ENCODE data around the gene SLC35B2. TPM values are rescaled to one million over a fixed set of nuclear protein-coding genes. Genes with fewer than 3 reads are reported as not detected.

Gene SLC35B2
- total RNA-seq, 1 experiment from 2014 or later: 28.9 TPM

DNA sequence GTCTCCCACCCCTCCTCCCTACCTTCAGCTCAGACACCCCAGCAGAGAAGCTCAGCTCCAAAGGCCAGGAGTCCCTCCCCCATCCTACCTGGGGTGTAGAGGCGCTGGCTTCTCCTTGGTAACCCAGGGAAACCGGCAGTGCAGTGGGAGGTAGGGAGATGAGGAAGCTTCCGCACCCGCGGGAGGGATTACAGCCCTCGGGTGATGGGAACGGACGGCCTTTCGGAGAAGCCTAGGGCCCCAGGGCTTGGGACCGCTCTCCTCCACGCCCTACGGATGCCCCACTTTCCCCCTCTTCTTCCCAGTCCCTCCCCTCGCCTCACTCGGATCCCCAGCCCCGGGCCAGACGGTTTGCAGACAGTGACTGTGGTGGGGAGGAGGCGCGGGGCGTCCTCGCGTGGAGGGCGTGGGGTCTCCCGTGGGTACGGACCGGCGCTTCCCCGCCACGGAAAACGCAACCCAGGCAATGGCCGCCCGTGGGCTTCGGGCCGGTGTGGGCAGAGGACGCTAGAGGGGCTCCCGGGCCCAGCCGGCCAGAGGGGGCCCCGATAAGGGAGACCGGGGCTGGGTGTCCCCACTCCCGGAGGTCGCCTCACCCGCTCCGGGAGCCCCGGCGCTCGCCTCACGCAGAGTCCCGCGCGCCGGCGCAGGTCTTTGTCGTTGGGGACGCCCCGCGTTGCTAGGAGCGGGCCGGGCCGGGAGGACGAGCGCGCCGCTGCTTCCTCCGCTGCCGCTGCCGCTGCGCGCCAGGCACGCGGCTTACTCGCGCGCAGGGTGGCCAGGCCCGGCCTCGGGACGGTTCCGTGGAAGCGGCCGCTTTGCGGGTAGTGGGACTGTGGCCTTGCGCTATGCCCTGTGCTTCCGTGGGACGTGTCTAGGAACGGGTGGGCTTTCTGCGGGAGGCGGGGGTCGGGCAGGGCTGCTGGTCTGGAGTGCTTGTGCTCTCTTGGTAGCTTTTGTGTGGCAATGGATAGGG lies 40.0 kb upstream of the SLC35B2 start:
- DNase-seq (ENCODE audit: low spot score) (peak; percentile 67), ATAC-seq (peak; percentile 62)
- H3K27me3 Mint-ChIP-seq (ENCODE audit: low read depth): peaks cover 42% of the 10 kb centered on the region
- ChIA-PET CTCF (interaction anchor here (0.8 to 5.3 kb wide), 10 partner anchors 13 to 124 kb away, joined by 3 to 37 read pairs (median 4); partner anchors contain the start of genes AARS2 and HSP90AB1), POLR2A (interaction anchor here (0.7 to 2.4 kb wide), 5 partner anchors 15 to 41 kb away, joined by 3 to 7 read pairs (median 3); partner anchors contain the start of gene AARS2)
- peak overlapping the region; percentile 66 for H3K4me3 Mint-ChIP-seq
- no peak overlapping the region for H3K27ac Mint-ChIP-seq
- peaks cover 22% of the 10 kb centered on the region for H3K36me3 Mint-ChIP-seq
- peaks cover 11% of the 10 kb centered on the region for H3K4me1 Mint-ChIP-seq
- no peaks in the 10 kb centered on the region for H3K9me3 Mint-ChIP-seq
- peak; percentile 48; the same call in 1 of the 2 replicates for TF ChIP-seq SP1 (CRISPR knock-in tag; conservative IDR thresholded peaks at IDR 0.05)
- TF ChIP-seq, protein P1, sequence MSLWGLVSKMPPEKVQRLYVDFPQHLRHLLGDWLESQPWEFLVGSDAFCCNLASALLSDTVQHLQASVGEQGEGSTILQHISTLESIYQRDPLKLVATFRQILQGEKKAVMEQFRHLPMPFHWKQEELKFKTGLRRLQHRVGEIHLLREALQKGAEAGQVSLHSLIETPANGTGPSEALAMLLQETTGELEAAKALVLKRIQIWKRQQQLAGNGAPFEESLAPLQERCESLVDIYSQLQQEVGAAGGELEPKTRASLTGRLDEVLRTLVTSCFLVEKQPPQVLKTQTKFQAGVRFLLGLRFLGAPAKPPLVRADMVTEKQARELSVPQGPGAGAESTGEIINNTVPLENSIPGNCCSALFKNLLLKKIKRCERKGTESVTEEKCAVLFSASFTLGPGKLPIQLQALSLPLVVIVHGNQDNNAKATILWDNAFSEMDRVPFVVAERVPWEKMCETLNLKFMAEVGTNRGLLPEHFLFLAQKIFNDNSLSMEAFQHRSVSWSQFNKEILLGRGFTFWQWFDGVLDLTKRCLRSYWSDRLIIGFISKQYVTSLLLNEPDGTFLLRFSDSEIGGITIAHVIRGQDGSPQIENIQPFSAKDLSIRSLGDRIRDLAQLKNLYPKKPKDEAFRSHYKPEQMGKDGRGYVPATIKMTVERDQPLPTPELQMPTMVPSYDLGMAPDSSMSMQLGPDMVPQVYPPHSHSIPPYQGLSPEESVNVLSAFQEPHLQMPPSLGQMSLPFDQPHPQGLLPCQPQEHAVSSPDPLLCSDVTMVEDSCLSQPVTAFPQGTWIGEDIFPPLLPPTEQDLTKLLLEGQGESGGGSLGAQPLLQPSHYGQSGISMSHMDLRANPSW (CRISPR knock-in tag; conservative IDR thresholded peaks at IDR 0.05; ENCODE audit: low read depth): no peak
- peak; percentile 32; the same call in 1 of the 2 replicates for TF ChIP-seq ZMAT4 (CRISPR knock-in tag; IDR thresholded peaks at IDR 0.05)
- no peak for TF ChIP-seq JUN (CRISPR knock-in tag; IDR thresholded peaks at IDR 0.05)
- TF ChIP-seq, protein P2, sequence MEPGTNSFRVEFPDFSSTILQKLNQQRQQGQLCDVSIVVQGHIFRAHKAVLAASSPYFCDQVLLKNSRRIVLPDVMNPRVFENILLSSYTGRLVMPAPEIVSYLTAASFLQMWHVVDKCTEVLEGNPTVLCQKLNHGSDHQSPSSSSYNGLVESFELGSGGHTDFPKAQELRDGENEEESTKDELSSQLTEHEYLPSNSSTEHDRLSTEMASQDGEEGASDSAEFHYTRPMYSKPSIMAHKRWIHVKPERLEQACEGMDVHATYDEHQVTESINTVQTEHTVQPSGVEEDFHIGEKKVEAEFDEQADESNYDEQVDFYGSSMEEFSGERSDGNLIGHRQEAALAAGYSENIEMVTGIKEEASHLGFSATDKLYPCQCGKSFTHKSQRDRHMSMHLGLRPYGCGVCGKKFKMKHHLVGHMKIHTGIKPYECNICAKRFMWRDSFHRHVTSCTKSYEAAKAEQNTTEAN (CRISPR knock-in tag; IDR thresholded peaks at IDR 0.05): peak; percentile 28; the same call in 1 of the 2 replicates
- TF ChIP-seq, protein P3, sequence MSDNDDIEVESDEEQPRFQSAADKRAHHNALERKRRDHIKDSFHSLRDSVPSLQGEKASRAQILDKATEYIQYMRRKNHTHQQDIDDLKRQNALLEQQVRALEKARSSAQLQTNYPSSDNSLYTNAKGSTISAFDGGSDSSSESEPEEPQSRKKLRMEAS (CRISPR knock-in tag; IDR thresholded peaks at IDR 0.05): peak; percentile 67
- 0 out of 2 replicates have a peak, but pooled peaks have one; percentile 86 for TF ChIP-seq NR3C1 (CRISPR knock-in tag; conservative IDR thresholded peaks at IDR 0.05; ENCODE audit: low read depth)
- TF ChIP-seq, protein P4, sequence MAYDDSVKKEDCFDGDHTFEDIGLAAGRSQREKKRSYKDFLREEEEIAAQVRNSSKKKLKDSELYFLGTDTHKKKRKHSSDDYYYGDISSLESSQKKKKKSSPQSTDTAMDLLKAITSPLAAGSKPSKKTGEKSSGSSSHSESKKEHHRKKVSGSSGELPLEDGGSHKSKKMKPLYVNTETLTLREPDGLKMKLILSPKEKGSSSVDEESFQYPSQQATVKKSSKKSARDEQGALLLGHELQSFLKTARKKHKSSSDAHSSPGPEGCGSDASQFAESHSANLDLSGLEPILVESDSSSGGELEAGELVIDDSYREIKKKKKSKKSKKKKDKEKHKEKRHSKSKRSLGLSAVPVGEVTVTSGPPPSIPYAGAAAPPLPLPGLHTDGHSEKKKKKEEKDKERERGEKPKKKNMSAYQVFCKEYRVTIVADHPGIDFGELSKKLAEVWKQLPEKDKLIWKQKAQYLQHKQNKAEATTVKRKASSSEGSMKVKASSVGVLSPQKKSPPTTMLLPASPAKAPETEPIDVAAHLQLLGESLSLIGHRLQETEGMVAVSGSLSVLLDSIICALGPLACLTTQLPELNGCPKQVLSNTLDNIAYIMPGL (CRISPR knock-in tag; IDR thresholded peaks at IDR 0.05): peak; percentile 18; the same call in 1 of the 2 replicates
- peak; percentile 67; the same call in 1 of the 2 replicates for TF ChIP-seq ZBTB21 (CRISPR knock-in tag; IDR thresholded peaks at IDR 0.05; ENCODE audit: borderline replicate concordance)
- TF ChIP-seq ZNF416 (CRISPR knock-in tag; IDR thresholded peaks at IDR 0.05): 0 out of 2 replicates have a peak, but pooled peaks have one; percentile 10
- TF ChIP-seq ERG (CRISPR knock-in tag; IDR thresholded peaks at IDR 0.05): 0 out of 2 replicates have a peak, but pooled peaks have one; percentile 32
- TF ChIP-seq, protein P5, sequence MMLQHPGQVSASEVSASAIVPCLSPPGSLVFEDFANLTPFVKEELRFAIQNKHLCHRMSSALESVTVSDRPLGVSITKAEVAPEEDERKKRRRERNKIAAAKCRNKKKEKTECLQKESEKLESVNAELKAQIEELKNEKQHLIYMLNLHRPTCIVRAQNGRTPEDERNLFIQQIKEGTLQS (CRISPR knock-in tag; conservative IDR thresholded peaks at IDR 0.05): no peak
- no peak for TF ChIP-seq FOXJ3 (CRISPR knock-in tag; IDR thresholded peaks at IDR 0.05; ENCODE audit: borderline replicate concordance)
- 0 out of 2 replicates have a peak, but pooled peaks have one; percentile 16 for TF ChIP-seq USF2 (CRISPR knock-in tag; IDR thresholded peaks at IDR 0.05)
- peak; percentile 32; the same call in 1 of the 2 replicates for TF ChIP-seq ESRRA (CRISPR knock-in tag; IDR thresholded peaks at IDR 0.05; ENCODE audit: borderline replicate concordance)
- TF ChIP-seq FOXP1 (CRISPR knock-in tag; IDR thresholded peaks at IDR 0.05; ENCODE audit: borderline replicate concordance): peak; percentile 88
- peak; percentile 89 for TF ChIP-seq TP53 (CRISPR knock-in tag; IDR thresholded peaks at IDR 0.05)
- TF ChIP-seq, protein P6, sequence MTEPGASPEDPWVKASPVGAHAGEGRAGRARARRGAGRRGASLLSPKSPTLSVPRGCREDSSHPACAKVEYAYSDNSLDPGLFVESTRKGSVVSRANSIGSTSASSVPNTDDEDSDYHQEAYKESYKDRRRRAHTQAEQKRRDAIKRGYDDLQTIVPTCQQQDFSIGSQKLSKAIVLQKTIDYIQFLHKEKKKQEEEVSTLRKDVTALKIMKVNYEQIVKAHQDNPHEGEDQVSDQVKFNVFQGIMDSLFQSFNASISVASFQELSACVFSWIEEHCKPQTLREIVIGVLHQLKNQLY (CRISPR knock-in tag; IDR thresholded peaks at IDR 0.05): peak; percentile 56; the same call in 1 of the 2 replicates
- no peak for TF ChIP-seq GABPB1 (CRISPR knock-in tag; IDR thresholded peaks at IDR 0.05)
- 0 out of 2 replicates have a peak, but pooled peaks have one; percentile 1 for TF ChIP-seq FOXP4 (CRISPR knock-in tag; IDR thresholded peaks at IDR 0.05)
- TF ChIP-seq USF1 (CRISPR knock-in tag; IDR thresholded peaks at IDR 0.05): no peak
